HFF-Myc (cell line): ENCODE measurements around the gene SRGAP1.

Source experiments
- DNase-seq: peaks from one replicate; pipeline ENCODE4 v3.0.0-alpha.2; 2011; ENCODE audit warnings: low read depth; ENCODE audit errors: extremely low read depth
- H3K4me3 ChIP-seq: replicated peaks from 2 replicates; pipeline ENCODE4 v1.5.1; 2011; ENCODE audit warnings: low read depth, mild to moderate bottlenecking, control low read depth, low read length
- TF ChIP-seq, protein P1 (sequence below): IDR thresholded peaks from 2 replicates; pipeline ENCODE4 v1.5.1; 2012; ENCODE audit warnings: mild to moderate bottlenecking, low read depth, low read length, control low read depth; ENCODE audit errors: missing control alignments

SRGAP1 gene

DNA sequence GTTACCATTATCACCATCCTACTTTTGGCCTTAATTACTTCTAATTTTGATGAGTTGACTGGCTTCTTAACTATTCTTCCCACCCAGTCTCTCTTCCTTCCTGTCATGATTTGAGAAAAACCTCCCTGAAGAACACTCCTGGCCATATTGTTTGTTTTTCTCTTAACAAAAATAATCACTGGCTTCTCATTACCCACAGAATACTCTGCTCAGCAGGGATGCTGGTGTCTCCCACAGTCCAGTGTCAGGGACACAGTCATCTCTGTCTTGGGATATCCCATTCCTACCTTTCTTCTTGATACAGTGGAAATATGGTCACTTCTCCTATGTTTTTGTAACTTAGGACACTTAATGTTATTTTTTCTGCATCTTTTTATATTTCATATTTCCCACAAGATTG lies 103.7 kb downstream of the SRGAP1 start:
- no peak overlapping the region for H3K4me3 ChIP-seq
- TF ChIP-seq, protein P1, sequence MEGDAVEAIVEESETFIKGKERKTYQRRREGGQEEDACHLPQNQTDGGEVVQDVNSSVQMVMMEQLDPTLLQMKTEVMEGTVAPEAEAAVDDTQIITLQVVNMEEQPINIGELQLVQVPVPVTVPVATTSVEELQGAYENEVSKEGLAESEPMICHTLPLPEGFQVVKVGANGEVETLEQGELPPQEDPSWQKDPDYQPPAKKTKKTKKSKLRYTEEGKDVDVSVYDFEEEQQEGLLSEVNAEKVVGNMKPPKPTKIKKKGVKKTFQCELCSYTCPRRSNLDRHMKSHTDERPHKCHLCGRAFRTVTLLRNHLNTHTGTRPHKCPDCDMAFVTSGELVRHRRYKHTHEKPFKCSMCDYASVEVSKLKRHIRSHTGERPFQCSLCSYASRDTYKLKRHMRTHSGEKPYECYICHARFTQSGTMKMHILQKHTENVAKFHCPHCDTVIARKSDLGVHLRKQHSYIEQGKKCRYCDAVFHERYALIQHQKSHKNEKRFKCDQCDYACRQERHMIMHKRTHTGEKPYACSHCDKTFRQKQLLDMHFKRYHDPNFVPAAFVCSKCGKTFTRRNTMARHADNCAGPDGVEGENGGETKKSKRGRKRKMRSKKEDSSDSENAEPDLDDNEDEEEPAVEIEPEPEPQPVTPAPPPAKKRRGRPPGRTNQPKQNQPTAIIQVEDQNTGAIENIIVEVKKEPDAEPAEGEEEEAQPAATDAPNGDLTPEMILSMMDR: no peak
- no peak for DNase-seq

DNA sequence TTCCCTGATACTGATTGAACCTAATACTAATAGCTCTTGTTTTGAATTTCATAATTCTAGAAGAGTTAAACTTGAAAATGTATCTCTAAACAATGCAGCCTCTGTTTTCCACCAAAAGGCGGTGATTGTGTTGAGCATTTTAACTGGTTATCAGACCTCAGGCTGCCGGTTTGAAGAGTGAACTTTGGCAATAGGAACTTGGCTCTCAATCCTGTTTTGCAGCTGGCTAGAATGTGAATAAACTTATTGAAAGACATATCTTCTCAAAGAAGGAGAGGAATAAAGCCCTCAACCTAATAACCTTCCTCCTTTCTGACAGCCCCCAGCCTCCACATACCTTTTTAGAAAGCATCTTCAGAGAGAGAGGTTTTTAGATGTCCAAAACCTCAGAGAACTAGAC lies 105.4 kb downstream of the SRGAP1 start:
- TF ChIP-seq, protein P1: no peak
- H3K4me3 ChIP-seq: no peak overlapping the region
- no peak for DNase-seq

DNA sequence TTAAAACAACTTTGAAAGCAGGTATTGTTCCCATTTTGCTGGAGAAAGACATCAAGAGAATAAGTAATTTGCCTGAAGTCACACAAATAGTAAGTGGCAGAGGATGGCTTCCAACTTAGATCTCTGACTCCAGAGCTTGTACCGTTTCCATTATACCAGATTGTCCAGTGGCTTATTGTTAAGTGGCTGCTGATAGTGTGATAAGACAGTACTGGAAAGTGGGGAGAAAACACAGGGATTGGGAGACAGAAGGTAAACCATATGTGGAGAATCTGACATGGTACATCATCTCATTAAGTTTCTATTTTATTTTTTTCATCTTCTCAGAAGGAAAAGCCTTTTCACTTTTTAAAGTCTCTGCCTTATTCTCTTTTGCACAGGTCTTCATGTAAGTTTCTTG lies 108.5 kb downstream of the SRGAP1 start:
- DNase-seq: no peak
- no peak overlapping the region for H3K4me3 ChIP-seq
- TF ChIP-seq, protein P1: no peak

DNA sequence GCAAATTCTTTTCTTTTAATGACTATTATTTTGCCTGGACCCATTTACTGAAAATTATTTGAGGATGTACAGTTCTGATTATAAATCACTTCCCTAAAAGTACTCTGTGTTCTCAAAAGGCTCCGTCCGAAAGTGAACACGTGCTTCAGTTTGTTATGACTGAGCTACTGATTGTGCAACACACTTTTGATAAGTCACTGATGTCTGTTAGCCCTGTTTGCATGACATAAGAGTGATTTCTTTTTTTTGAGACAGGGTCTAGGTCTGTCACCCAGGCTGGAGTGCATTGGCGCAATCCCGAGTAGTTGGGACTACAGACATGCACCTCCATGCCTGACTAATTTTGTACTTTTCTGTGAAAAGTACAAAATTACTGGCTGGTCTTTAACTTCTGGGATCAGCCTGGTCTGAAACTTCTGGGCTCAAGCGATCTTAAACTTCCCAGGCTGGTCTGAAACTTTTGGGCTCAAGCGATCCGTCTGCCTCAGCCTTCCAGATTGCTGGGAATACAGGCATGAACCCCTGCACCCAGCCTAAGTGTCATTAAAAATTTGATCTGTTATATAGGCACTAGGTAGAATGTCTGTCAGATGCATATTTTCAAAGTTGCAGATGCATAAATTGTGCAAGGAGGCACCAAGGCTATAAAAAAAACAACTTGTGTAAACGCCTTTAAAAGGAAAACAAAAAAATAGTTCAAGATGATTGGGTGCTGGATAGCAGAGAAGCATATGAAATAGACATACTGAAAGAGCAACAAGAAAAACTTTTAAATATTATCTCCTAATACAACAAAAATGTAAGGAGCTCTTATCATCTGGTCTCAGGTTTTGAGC lies 111.5 kb downstream of the SRGAP1 start:
- TF ChIP-seq, protein P1: no peak
- no peak for DNase-seq
- no peak overlapping the region for H3K4me3 ChIP-seq

DNA sequence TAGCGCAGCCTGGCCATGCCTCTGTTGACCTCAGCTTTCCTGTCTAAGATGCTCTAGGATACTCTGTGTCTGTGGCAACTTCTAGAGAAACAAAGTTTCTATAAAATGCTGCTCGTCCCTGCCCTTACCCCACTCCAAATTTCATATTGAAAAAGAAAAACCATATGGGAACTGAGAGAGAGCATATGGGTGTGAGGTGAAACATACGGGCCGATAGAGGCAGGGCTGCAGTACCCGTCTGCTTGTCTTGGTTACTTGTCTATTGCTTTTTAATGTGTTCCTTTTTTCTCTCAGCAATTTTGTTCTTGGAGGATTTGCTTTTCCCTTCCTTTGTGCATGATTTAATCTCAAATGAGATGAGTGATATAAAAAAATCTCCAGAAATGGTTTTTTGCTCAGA lies 113.0 kb downstream of the SRGAP1 start:
- no peak overlapping the region for H3K4me3 ChIP-seq
- TF ChIP-seq, protein P1: no peak
- no peak for DNase-seq

DNA sequence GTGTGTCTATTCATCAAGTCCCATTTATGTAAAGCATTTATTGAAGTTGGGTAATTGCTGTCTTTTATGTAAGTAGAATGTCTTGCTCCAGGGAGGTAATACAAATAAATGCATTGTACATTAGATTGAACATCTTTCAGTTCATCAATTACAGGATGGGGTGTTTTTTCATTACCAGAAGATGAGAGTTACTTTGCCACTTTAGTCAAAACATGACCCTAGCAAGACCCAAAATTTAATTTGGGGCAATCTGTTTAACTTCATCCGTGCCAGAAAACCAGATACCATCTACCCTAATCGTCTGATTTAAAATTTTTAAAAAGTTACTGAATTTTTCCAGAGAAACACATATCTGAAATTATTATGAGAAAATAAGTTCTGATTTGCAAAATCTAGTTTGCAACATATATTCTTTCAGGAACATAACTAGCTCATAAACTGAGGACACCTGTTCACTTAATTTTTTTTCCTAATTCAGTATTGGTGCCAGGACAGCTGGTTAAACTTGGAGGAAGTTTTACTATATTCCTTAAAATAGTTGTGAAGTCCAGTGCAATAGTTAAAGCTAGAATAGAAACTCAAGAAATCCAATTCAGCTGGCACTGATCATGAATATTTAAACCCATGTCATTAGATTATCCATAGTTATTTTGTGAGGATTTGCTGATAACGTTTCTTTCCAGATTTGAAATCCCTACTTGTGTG lies 114.5 kb downstream of the SRGAP1 start:
- TF ChIP-seq, protein P1: no peak
- no peak overlapping the region for H3K4me3 ChIP-seq
- DNase-seq: no peak
